Neural cell (in vitro differentiated cells): ENCODE measurements around the gene DNAJC5G. TPM values are rescaled to one million over a fixed set of nuclear protein-coding genes. Genes with fewer than 3 reads are reported as not detected.
A peak's percentile ranks its signal among the peaks of the same experiment; 100 is the strongest.

ENCODE experiments used
- H2AFZ ChIP-seq: fragments of 200-600, 300-800 bp; sonication (generic), shearing (Covaris generic); 2 replicates; pipeline ENCODE4 v1.6.0; 2014; ENCODE audit warnings: low read depth, mild to moderate bottlenecking, antibody characterized with exemption, low read length, moderate library complexity
- H3F3A ChIP-seq: fragments of 200-600 bp; shearing (Covaris generic); 2 replicates; pipeline ENCODE4 v1.6.1; 2016; ENCODE audit warnings: mild to moderate bottlenecking, moderate library complexity, mixed read lengths, antibody characterized with exemption, low read length; ENCODE audit not compliant: insufficient read depth, poor library complexity, severe bottlenecking
- H3K27ac ChIP-seq: fragments of 200-600, 300-800 bp; sonication (generic), shearing (Covaris generic); 2 replicates; pipeline ENCODE4 v1.5.1; 2014; ENCODE audit warnings: mild to moderate bottlenecking, low read length, moderate library complexity
- H3K27me3 ChIP-seq: fragments of 300-800, 200-600 bp; sonication (generic), shearing (Covaris generic); 2 replicates; pipeline ENCODE4 v1.6.0; 2014; ENCODE audit warnings: mild to moderate bottlenecking, low read depth, low read length, moderate library complexity; ENCODE audit not compliant: insufficient read depth
- H3K36me3 ChIP-seq: fragments of 300-800, 200-600 bp; sonication (generic), shearing (Covaris generic); 2 replicates; pipeline ENCODE4 v1.5.1; 2014; ENCODE audit warnings: mild to moderate bottlenecking, antibody characterized with exemption, low read length, moderate library complexity; ENCODE audit not compliant: insufficient read depth
- H3K4me2 ChIP-seq: fragments of 300-800, 200-600 bp; sonication (generic), shearing (Covaris generic); 2 replicates; pipeline ENCODE4 v1.6.0; 2014; ENCODE audit warnings: mild to moderate bottlenecking, low read length
- H3K4me3 ChIP-seq: fragments of 300-800, 200-600 bp; sonication (generic), shearing (Covaris generic); 2 replicates; pipeline ENCODE4 v1.5.1; 2014; ENCODE audit warnings: mild to moderate bottlenecking, low read length, moderate library complexity
- H3K79me2 ChIP-seq: fragments of 200-600 bp; shearing (Covaris generic); replicated peaks from 2 replicates; pipeline ENCODE4 v1.6.0; 2014; ENCODE audit warnings: mild to moderate bottlenecking, low read length, moderate library complexity; ENCODE audit not compliant: insufficient read depth
- H3K9ac ChIP-seq: fragments of 300-800, 200-600 bp; sonication (generic), shearing (Covaris generic); 2 replicates; pipeline ENCODE4 v1.6.1; 2016; ENCODE audit warnings: mild to moderate bottlenecking, low read length, mixed read lengths
- H3K9me2 ChIP-seq: fragments of 200-600 bp; shearing (Covaris generic); 2 replicates; pipeline ENCODE4 v1.6.1; 2016; ENCODE audit warnings: mild to moderate bottlenecking, low read length, mixed read lengths; ENCODE audit not compliant: insufficient read depth
- H3K9me3 ChIP-seq: fragments of 200-600, 300-800 bp; sonication (generic), shearing (Covaris generic); 2 replicates; pipeline ENCODE4 v1.6.1; 2016; ENCODE audit warnings: mild to moderate bottlenecking, mixed run types, low read length, moderate library complexity, mixed read lengths
- H4K20me1 ChIP-seq: fragments of 200-600 bp; shearing (Covaris generic); 2 replicates; pipeline ENCODE4 v1.6.1; 2016; ENCODE audit warnings: mild to moderate bottlenecking, mixed run types; ENCODE audit not compliant: insufficient read depth
- CTCF ChIP-seq: fragments of 450-650 bp; IDR thresholded peaks from 2 replicates; pipeline ENCODE4 v1.5.1; 2014; ENCODE audit warnings: antibody characterized with exemption, mild to moderate bottlenecking, moderate library complexity; ENCODE audit not compliant: poor library complexity, severe bottlenecking
- EP300 ChIP-seq: fragments of 450-650 bp; conservative IDR thresholded peaks from 2 replicates; pipeline ENCODE4 v1.6.1; 2014; ENCODE audit warnings: antibody characterized with exemption, mild to moderate bottlenecking, moderate library complexity; ENCODE audit not compliant: poor library complexity, severe bottlenecking
- EZH2 ChIP-seq: fragments of 200-600, 300-800 bp; shearing (Covaris generic), sonication (generic); IDR thresholded peaks from 2 replicates; pipeline ENCODE4 v1.6.1; 2014; ENCODE audit warnings: antibody characterized with exemption, low read length, borderline replicate concordance, mild to moderate bottlenecking; ENCODE audit not compliant: insufficient read depth, poor library complexity, severe bottlenecking
- MXI1 ChIP-seq: fragments of 450-650 bp; conservative IDR thresholded peaks from 2 replicates; pipeline ENCODE4 v1.6.1; 2014; ENCODE audit warnings: antibody characterized with exemption, mild to moderate bottlenecking; ENCODE audit not compliant: poor library complexity, severe bottlenecking
- POLR2AphosphoS5 ChIP-seq: IDR thresholded peaks from 2 replicates; pipeline ENCODE4 v1.6.1; 2012
- RAD21 ChIP-seq: fragments of 450-650 bp; conservative IDR thresholded peaks from 2 replicates; pipeline ENCODE4 v1.6.1; 2014; ENCODE audit warnings: antibody characterized with exemption, mild to moderate bottlenecking, moderate library complexity
- REST ChIP-seq: IDR thresholded peaks from 2 replicates; pipeline ENCODE4 v1.6.1; 2012; ENCODE audit warnings: borderline replicate concordance
- SMC3 ChIP-seq: fragments of 450-650 bp; conservative IDR thresholded peaks from 2 replicates; pipeline ENCODE4 v1.6.1; 2014; ENCODE audit warnings: antibody characterized with exemption, mild to moderate bottlenecking, moderate library complexity; ENCODE audit not compliant: poor library complexity
- TAF1 ChIP-seq: IDR thresholded peaks from 2 replicates; pipeline ENCODE4 v1.6.1; 2012; ENCODE audit warnings: low read depth
- polyA plus RNA-seq: library from polyadenylated mRNA; depleted of rRNA; stranded (reverse); fragments of >200 nt; gene quantifications from 2 replicates; pipeline ENCODE4 v1.2.3, GENCODE V29; 2014

Gene DNAJC5G
- polyA plus RNA-seq, 1 donor from 2014 or later: not detected

DNA sequence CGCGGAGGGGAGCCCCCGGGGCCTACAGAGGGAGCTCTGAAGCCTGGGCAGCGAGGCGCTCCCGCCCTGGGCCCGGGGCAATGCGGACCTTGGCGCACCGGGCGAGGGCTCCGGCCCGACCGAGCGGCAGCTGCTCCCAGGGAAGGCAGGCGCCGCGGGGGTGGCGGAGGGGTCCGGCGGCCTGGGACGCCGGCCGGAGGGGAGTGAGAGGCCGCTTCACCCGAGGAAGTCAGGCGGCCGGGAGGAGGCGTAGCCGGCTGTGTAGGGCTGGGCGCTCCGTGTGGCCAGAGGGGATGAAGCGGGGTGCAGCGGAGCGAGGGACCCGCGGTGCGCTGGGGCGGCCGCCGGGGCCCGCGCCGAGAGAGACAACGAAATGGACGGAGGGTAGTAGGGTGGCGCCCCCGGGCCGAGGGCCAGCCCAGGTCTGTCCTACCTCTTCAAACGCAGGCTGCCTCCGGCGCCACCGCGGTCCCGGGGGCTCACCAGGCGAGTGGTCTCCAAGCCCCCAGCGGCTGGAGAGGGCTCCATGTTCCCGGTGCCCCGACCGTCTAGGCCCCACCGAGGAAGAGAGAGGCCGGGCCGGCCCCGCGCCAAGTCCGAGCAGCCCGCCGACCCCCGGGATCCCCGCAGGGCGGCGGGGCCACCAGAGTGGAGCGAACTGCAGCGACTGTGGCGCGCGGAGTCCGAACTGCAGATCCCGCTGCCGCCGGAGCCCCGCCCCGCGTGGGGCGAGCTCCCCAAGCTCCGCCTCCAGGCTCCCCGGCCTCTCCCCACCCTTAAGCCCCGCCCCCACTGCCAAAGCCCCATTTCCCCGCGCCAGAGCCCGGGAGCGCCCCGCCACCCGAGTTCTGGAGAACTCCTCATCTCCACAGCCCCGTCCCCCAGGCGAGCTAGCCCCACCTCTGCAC is 12.6 kb upstream of the DNAJC5G start, which contains the start of gene SLC30A3:
Gene SLC30A3, minus strand, starts transcription at position 669 of the 908 bp plus-strand sequence. Its CDS starts 141 bp downstream, at position 528.
- Histone ChIP-seq H3K4me3 (peak within 1 kb of the TSS; percentile 62), H4K20me1 (no peaks in the 10 kb centered on the region), H3F3A (no peaks in the 10 kb centered on the region), H3K4me2 (peak within 1 kb of the TSS; percentile 44), H3K27me3 (peaks cover 78% of the 10 kb centered on the region), H3K9me3 (no peaks in the 10 kb centered on the region), H3K9ac (no peak within 1 kb of the TSS), H3K36me3 (no peaks in the 10 kb centered on the region), H3K9me2 (no peaks in the 10 kb centered on the region), H2AFZ (no peak within 1 kb of the TSS), H3K27ac (no peak within 1 kb of the TSS), H3K79me2 (no peaks in the 10 kb centered on the region)
- TF ChIP-seq EZH2 (peak; percentile 63), EP300 (no peak), TAF1 (no peak), POLR2AphosphoS5 (peak; percentile 64), REST (no peak), RAD21 (no peak), CTCF (peak; percentile 14), SMC3 (no peak), MXI1 (no peak)

DNA sequence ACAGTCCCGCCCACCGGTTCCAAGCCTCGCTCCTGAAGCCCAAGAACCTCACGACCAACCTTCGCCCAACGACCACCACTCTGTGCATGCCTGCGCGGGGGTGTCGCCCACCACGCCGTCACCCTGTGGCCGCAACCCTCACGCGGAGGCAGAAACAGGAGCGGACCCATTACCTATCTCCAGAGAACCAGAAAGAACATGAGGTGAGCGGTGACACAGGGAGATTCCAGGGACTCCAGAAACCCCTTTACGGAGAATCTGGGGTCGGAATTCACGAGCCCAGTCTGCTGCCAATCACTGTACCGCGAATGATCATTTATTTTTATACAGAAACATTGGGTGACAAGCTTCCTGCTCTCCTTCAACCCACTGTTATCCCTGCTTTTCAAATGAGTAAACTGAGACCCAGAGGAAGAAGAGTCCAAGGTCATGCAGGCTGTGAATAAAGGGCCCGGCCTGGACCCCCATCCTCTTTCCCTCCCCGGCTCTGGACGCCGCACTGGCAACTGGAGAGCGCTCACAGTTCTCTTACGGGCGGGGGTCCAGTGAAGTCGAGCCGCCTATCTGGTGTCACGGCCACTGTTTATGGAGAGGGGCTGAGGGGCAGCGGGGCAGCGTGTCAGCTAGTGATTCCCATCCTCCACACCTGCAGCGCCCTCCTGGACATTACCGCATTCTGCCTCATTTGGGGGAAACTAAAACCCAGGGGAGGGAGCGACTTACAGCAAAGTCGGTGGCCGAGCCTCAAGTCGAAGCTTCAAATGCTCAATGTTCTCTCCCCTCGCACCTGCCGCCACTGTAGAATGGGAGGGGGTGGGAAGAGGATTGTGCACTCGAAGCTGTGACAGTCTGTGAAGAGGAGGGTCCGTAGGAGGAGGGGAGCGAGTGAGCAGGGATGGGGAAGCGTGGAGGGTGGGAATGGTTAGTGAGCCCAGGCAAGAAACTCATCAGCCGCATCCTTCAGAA is 11.7 kb upstream of the DNAJC5G start:
- Histone ChIP-seq H3K27ac (no peak overlapping the region), H3K9me3 (no peaks in the 10 kb centered on the region), H3K27me3 (peaks cover 82% of the 10 kb centered on the region), H3K9me2 (no peaks in the 10 kb centered on the region), H3K36me3 (no peaks in the 10 kb centered on the region), H3F3A (no peaks in the 10 kb centered on the region), H4K20me1 (no peaks in the 10 kb centered on the region), H3K79me2 (no peaks in the 10 kb centered on the region), H2AFZ (no peak overlapping the region), H3K4me2 (peak overlapping the region; percentile 44), H3K9ac (no peak overlapping the region), H3K4me3 (peak overlapping the region; percentile 62)
- TF ChIP-seq RAD21 (no peak), EZH2 (peak; percentile 83), POLR2AphosphoS5 (peak; percentile 9)
